SJSA1 (cell line): ENCODE measurements around the gene BMP6. TPM values are rescaled to one million over a fixed set of nuclear protein-coding genes. Genes with fewer than 3 reads are reported as not detected.

Source experiments
- DNase-seq, 2 experiments: peaks; one replicate each; pipeline ENCODE4 v3.0.0-alpha.2; 2015 to 2020; ENCODE audit warnings: low spot score in 2 of 2, low read depth in 1 of 2
- H3K27ac ChIP-seq: fragments of 250-450 bp; sonication (Bioruptor Pico); 2 replicates; pipeline ENCODE4 v1.5.1; 2020; ENCODE audit warnings: mild to moderate bottlenecking, moderate library complexity
- H3K27me3 ChIP-seq: fragments of 250-450 bp; sonication (Bioruptor Pico); replicated peaks from 2 replicates; pipeline ENCODE4 v1.5.1; 2020; ENCODE audit warnings: mild to moderate bottlenecking, moderate library complexity
- H3K36me3 ChIP-seq: fragments of 250-450 bp; sonication (Bioruptor Pico); 2 replicates; pipeline ENCODE4 v1.5.1; 2020; ENCODE audit warnings: mild to moderate bottlenecking
- H3K4me1 ChIP-seq: fragments of 250-450 bp; sonication (Bioruptor Pico); replicated peaks from 2 replicates; pipeline ENCODE4 v1.6.1; 2021; ENCODE audit warnings: mild to moderate bottlenecking
- H3K4me3 ChIP-seq: fragments of 250-450 bp; sonication (Bioruptor Pico); 2 replicates; pipeline ENCODE4 v1.5.1; 2020; ENCODE audit warnings: mild to moderate bottlenecking
- H3K9me3 ChIP-seq: fragments of 250-450 bp; sonication (Bioruptor Pico); replicated peaks from 2 replicates; pipeline ENCODE4 v1.5.1; 2020; ENCODE audit warnings: mild to moderate bottlenecking
- total RNA-seq: library from RNA; depleted of rRNA; stranded (reverse); fragments of >200 nt; shearing (Covaris generic); gene quantifications from 2 replicates; pipeline ENCODE4 v1.2.3, GENCODE V29; 2014

Gene BMP6
- total RNA-seq, 1 experiment from 2014 or later: 1.7 TPM

- Histone ChIP-seq H3K36me3 (peaks cover 21% of the 10 kb centered on the region), H3K27ac (peak overlapping the region; percentile 63), H3K4me3 (peak overlapping the region; percentile 90), H3K4me1 (peaks cover 18% of the 10 kb centered on the region), H3K27me3 (no peaks in the 10 kb centered on the region), H3K9me3 (no peaks in the 10 kb centered on the region; the same call in 1 of the 2 replicates)
- peak; percentile 66 to 67 for DNase-seq
Measured at GRCh38 chr6:7909323-7910276, 183.7 kb downstream of the BMP6 start.

GRCh38 chr6:7910298-7910653 lies 184.4 kb downstream of the BMP6 start:
- DNase-seq: no peak
- peak overlapping the region; percentile 90 for H3K4me3 ChIP-seq
- no peaks in the 10 kb centered on the region; the same call in 1 of the 2 replicates for H3K9me3 ChIP-seq
- peak overlapping the region; percentile 63 for H3K27ac ChIP-seq
- peaks cover 20% of the 10 kb centered on the region for H3K4me1 ChIP-seq
- no peaks in the 10 kb centered on the region for H3K27me3 ChIP-seq
- peaks cover 16% of the 10 kb centered on the region for H3K36me3 ChIP-seq

DNA sequence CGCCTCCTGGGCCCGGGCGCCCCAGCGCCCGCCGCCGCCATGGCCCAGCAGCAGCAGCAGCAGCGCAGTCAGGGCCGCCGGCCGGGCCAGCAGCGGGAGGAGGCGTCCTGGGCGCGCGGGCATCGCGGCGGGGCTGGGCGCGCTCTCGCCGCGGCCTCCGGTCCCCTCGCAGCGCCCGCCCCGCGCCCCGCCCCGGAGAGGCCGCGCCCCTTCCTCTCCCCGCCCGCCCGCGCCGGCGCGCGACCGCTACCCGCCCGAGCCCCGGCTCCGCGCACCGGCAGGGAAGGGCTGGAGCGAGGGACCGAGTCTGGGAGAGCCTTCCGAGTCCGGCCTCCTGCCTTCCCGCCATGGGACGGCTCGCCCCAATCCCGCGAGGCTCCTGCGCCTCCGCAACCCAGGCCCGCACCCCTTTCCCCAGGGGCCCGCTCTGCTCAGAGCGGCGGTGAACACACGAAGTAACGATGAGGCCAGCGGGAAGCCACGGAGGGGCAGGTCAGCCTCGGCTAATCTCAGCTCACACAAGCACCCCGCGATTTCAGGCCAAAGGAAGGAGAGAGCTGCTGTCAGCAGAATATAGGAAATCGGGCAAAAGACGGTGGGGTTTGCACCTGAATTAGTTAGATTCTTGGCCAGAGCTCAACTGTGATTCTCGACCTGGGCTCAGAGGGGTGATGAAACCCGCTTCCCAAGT lies 184.9 kb downstream of the BMP6 start, which contains the start of gene TXNDC5:
TXNDC5 (minus strand) TSS at position 135 of the 691 bp plus-strand sequence; CDS start at position 123, 12 bp downstream.
- Histone ChIP-seq H3K9me3 (no peaks in the 10 kb centered on the region; the same call in 1 of the 2 replicates), H3K27ac (peak within 1 kb of the TSS; percentile 63), H3K4me3 (peak within 1 kb of the TSS; percentile 90), H3K27me3 (no peaks in the 10 kb centered on the region), H3K36me3 (peaks cover 16% of the 10 kb centered on the region), H3K4me1 (peaks cover 26% of the 10 kb centered on the region)
- peak; percentile 59 to 77 for DNase-seq

GRCh38 chr6:7911345-7911725 lies 185.4 kb downstream of the BMP6 start:
- Histone ChIP-seq H3K27me3 (no peaks in the 10 kb centered on the region), H3K27ac (no peak overlapping the region), H3K9me3 (no peaks in the 10 kb centered on the region; the same call in 1 of the 2 replicates), H3K4me1 (peaks cover 26% of the 10 kb centered on the region), H3K36me3 (peaks cover 16% of the 10 kb centered on the region), H3K4me3 (peak overlapping the region; percentile 90)
- DNase-seq: no peak

- Histone ChIP-seq H3K4me3 (no peak overlapping the region), H3K36me3 (peaks cover 16% of the 10 kb centered on the region), H3K27ac (no peak overlapping the region), H3K4me1 (peaks cover 26% of the 10 kb centered on the region), H3K9me3 (no peaks in the 10 kb centered on the region; the same call in 1 of the 2 replicates), H3K27me3 (no peaks in the 10 kb centered on the region)
- DNase-seq: no peak
Measured at GRCh38 chr6:7912024-7912423, 186.1 kb downstream of the BMP6 start.

DNA sequence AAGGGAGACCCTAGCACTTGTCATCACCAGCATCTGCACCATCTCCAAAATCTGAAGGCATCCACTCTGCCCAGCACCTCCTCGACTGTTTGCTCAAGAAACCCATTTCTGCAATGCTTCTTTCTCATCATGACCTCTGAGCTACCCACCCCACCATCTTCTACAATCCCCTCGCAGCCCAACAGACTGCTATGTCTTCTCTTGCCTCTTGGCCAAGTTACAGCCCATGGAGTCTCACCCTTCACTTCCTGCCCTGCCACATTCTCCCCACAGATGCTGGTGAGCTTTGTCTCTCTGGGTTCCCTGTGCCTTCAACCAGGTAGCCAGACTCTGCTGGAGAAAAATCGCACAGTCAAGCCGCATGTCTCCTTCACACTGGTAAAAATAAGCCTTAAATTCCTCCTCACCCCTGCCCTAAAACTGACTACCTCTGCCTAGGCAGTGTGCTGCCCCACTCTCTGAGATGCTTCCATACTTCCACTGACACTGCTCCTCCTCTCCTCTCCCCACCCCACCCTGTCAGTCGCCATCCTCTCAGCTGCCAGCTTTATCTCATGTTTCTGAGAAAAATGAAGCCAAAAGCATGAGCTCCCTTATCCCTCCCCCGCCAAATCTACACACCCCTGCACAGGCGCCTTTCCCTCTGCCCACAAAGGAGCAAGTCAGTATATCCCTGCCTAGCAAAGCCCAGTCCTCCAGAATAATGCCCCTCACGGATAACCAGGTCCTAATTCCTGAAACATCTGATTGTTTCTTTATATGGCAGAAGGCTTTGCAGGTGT lies 187.0 kb downstream of the BMP6 start:
- H3K36me3 ChIP-seq: peaks cover 16% of the 10 kb centered on the region
- H3K27me3 ChIP-seq: no peaks in the 10 kb centered on the region
- no peaks in the 10 kb centered on the region; the same call in 1 of the 2 replicates for H3K9me3 ChIP-seq
- no peak overlapping the region for H3K4me3 ChIP-seq
- H3K27ac ChIP-seq: no peak overlapping the region
- no peak for DNase-seq
- H3K4me1 ChIP-seq: peaks cover 26% of the 10 kb centered on the region

- Histone ChIP-seq H3K36me3 (peaks cover 8% of the 10 kb centered on the region), H3K9me3 (no peaks in the 10 kb centered on the region; the same call in 1 of the 2 replicates), H3K27me3 (no peaks in the 10 kb centered on the region), H3K27ac (no peak overlapping the region), H3K4me1 (peaks cover 19% of the 10 kb centered on the region), H3K4me3 (no peak overlapping the region)
- DNase-seq: no peak
Measured at GRCh38 chr6:7914311-7914710, 188.4 kb downstream of the BMP6 start.

- Histone ChIP-seq H3K4me3 (no peak overlapping the region), H3K36me3 (peaks cover 3% of the 10 kb centered on the region; the same call in 1 of the 2 replicates), H3K27me3 (no peaks in the 10 kb centered on the region), H3K9me3 (no peaks in the 10 kb centered on the region), H3K4me1 (peaks cover 14% of the 10 kb centered on the region), H3K27ac (no peak overlapping the region)
- DNase-seq: peak in 1 of 2 experiments; percentile 57
Measured at GRCh38 chr6:7914991-7915789, 189.3 kb downstream of the BMP6 start.

- Histone ChIP-seq H3K4me1 (peaks cover 7% of the 10 kb centered on the region; the same call in 1 of the 2 replicates), H3K9me3 (no peaks in the 10 kb centered on the region), H3K4me3 (no peak overlapping the region), H3K27me3 (no peaks in the 10 kb centered on the region), H3K27ac (no peak overlapping the region), H3K36me3 (no peaks in the 10 kb centered on the region)
- DNase-seq: no peak
Measured at GRCh38 chr6:7916959-7917358, 191.1 kb downstream of the BMP6 start.

GRCh38 chr6:7917729-7918128 lies 191.8 kb downstream of the BMP6 start:
- Histone ChIP-seq H3K4me3 (no peak overlapping the region), H3K36me3 (no peaks in the 10 kb centered on the region), H3K4me1 (peaks cover 7% of the 10 kb centered on the region; the same call in 1 of the 2 replicates), H3K27ac (no peak overlapping the region), H3K9me3 (no peaks in the 10 kb centered on the region), H3K27me3 (no peaks in the 10 kb centered on the region)
- no peak for DNase-seq

- no peaks in the 10 kb centered on the region for H3K9me3 ChIP-seq
Measured at GRCh38 chr6:7918403-7918802, 192.5 kb downstream of the BMP6 start.

DNA sequence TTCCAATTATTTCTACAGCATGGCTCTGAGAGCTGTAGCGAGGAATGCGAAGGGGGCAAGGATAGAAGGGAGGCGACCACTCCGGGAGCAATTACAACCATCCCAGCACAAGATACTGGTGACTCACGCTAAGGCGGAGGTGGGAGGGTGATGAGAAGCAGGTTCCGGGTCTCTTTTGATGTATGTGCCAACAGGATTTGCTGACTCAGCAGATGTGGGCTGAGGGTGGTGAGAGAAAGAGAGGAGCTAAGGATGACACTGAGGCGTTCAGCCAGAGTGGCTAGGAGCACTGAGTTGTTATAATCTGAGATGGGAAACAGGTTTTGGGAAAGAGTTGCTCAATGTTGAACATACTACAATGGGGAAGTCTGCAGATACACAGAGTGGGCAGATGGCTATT lies 194.0 kb downstream of the BMP6 start:
- Histone ChIP-seq H3K27ac (no peak overlapping the region), H3K27me3 (no peaks in the 10 kb centered on the region), H3K4me1 (peaks cover 7% of the 10 kb centered on the region; the same call in 1 of the 2 replicates), H3K36me3 (no peaks in the 10 kb centered on the region), H3K9me3 (no peaks in the 10 kb centered on the region), H3K4me3 (no peak overlapping the region)
- no peak for DNase-seq

More at GRCh38 chr6:7918403-7918802, 192.5 kb downstream of the BMP6 start:
- DNase-seq: no peak
- no peak overlapping the region for H3K27ac ChIP-seq
- no peaks in the 10 kb centered on the region for H3K27me3 ChIP-seq
- no peaks in the 10 kb centered on the region for H3K36me3 ChIP-seq
- peaks cover 7% of the 10 kb centered on the region; the same call in 1 of the 2 replicates for H3K4me1 ChIP-seq
- no peak overlapping the region for H3K4me3 ChIP-seq
